OCI-LY3 (cell line): Measurements from ENCODE around the gene CNTFR.
A peak's percentile ranks its signal among the peaks of the same experiment; 100 is the strongest.

ENCODE experiments used
- H2AFZ ChIP-seq: fragments of 200-600, 300-600 bp; shearing (Covaris generic); 2 replicates; pipeline ENCODE4 v1.6.0; 2014; ENCODE audit warnings: antibody characterized with exemption, low read depth, low read length
- H3K27ac ChIP-seq: fragments of 200-600, 300-600 bp; sonication (generic); 2 replicates; pipeline ENCODE4 v1.5.1; 2014; ENCODE audit warnings: mild to moderate bottlenecking, low read length, moderate library complexity, mixed read lengths
- H3K27me3 ChIP-seq: fragments of 200-600, 300-600 bp; sonication (generic); 2 replicates; pipeline ENCODE4 v1.6.1; 2014; ENCODE audit warnings: low read depth, low read length, mixed read lengths
- H3K36me3 ChIP-seq: fragments of 200-600, 300-600 bp; sonication (generic); replicated peaks from 2 replicates; pipeline ENCODE3; 2014; ENCODE audit warnings: low read depth, low read length, mixed read lengths
- H3K4me1 ChIP-seq: fragments of 300-600, 200-600 bp; sonication (generic); 2 replicates; pipeline ENCODE4 v1.6.1; 2014; ENCODE audit warnings: low read length, mixed read lengths
- H3K4me2 ChIP-seq: fragments of 200-600, 300-600 bp; sonication (generic); 2 replicates; pipeline ENCODE4 v1.6.1; 2014; ENCODE audit warnings: low read length, mixed read lengths
- H3K4me3 ChIP-seq: fragments of 300-600, 200-600 bp; sonication (generic); 2 replicates; pipeline ENCODE4 v1.5.1; 2014; ENCODE audit warnings: antibody characterized with exemption, mild to moderate bottlenecking, low read length, moderate library complexity
- H3K79me2 ChIP-seq: fragments of 300-600, 200-600 bp; shearing (Covaris generic); 2 replicates; pipeline ENCODE4 v1.6.1; 2014; ENCODE audit warnings: mild to moderate bottlenecking, low read length, mixed read lengths
- H3K9ac ChIP-seq: fragments of 300-600, 200-600 bp; shearing (Covaris generic); 2 replicates; pipeline ENCODE4 v1.6.0; 2014; ENCODE audit warnings: mild to moderate bottlenecking, low read length, moderate library complexity
- H3K9me3 ChIP-seq: fragments of 200-600, 300-600 bp; shearing (Covaris generic); 2 replicates; pipeline ENCODE4 v1.6.1; 2014; ENCODE audit warnings: low read length, mixed read lengths; ENCODE audit not compliant: insufficient read depth
- H4K20me1 ChIP-seq: fragments of 200-600, 300-600 bp; sonication (generic); 2 replicates; pipeline ENCODE4 v1.6.1; 2016; ENCODE audit warnings: low read length, mixed read lengths; ENCODE audit not compliant: insufficient read depth
- EZH2phosphoT487 ChIP-seq: fragments of 200-600 bp; shearing (Covaris generic); IDR thresholded peaks from 2 replicates; pipeline ENCODE4 v1.6.1; 2018; ENCODE audit warnings: antibody characterized with exemption, mixed run types, low read depth
- TF ChIP-seq, protein P1 (sequence below): fragments of 200-600, 300-600 bp; sonication (generic); IDR thresholded peaks from 2 replicates; pipeline ENCODE4 v1.5.1; 2014; ENCODE audit warnings: antibody characterized with exemption, low read length, low read depth

Gene CNTFR

DNA sequence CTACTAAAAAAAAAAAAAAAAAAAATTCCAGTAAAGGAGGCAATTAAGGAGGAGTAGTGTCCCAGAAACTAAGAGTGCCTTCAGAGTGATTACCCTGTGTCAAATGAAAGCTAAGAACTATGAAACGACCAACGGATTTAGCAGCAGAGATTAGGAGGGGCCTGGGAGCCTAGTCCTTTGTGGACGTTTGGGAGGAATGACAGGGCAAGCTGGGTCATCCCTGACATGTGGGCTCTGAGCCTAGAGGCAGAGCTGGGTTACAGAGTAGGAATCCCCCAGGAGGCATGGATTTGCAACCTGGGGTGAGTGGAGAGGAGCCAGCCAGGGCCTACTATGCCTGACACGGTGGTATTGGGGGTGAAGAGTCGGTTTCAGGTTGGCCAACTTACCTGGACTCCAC is 43.6 kb upstream of the CNTFR start:
- peaks cover 13% of the 10 kb centered on the region for H3K36me3 ChIP-seq
- TF ChIP-seq, protein P1, sequence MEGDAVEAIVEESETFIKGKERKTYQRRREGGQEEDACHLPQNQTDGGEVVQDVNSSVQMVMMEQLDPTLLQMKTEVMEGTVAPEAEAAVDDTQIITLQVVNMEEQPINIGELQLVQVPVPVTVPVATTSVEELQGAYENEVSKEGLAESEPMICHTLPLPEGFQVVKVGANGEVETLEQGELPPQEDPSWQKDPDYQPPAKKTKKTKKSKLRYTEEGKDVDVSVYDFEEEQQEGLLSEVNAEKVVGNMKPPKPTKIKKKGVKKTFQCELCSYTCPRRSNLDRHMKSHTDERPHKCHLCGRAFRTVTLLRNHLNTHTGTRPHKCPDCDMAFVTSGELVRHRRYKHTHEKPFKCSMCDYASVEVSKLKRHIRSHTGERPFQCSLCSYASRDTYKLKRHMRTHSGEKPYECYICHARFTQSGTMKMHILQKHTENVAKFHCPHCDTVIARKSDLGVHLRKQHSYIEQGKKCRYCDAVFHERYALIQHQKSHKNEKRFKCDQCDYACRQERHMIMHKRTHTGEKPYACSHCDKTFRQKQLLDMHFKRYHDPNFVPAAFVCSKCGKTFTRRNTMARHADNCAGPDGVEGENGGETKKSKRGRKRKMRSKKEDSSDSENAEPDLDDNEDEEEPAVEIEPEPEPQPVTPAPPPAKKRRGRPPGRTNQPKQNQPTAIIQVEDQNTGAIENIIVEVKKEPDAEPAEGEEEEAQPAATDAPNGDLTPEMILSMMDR: no peak
- no peak for TF ChIP-seq EZH2phosphoT487
- H3K27ac ChIP-seq: no peak overlapping the region
- no peak overlapping the region for H3K9ac ChIP-seq
- H3K9me3 ChIP-seq: no peaks in the 10 kb centered on the region
- H4K20me1 ChIP-seq: no peaks in the 10 kb centered on the region
- peaks cover 12% of the 10 kb centered on the region; the same call in 1 of the 2 replicates for H3K4me1 ChIP-seq
- H3K4me2 ChIP-seq: no peak overlapping the region
- H2AFZ ChIP-seq: no peak overlapping the region
- H3K79me2 ChIP-seq: peaks cover 28% of the 10 kb centered on the region
- H3K27me3 ChIP-seq: peaks cover 16% of the 10 kb centered on the region
- no peak overlapping the region for H3K4me3 ChIP-seq

DNA sequence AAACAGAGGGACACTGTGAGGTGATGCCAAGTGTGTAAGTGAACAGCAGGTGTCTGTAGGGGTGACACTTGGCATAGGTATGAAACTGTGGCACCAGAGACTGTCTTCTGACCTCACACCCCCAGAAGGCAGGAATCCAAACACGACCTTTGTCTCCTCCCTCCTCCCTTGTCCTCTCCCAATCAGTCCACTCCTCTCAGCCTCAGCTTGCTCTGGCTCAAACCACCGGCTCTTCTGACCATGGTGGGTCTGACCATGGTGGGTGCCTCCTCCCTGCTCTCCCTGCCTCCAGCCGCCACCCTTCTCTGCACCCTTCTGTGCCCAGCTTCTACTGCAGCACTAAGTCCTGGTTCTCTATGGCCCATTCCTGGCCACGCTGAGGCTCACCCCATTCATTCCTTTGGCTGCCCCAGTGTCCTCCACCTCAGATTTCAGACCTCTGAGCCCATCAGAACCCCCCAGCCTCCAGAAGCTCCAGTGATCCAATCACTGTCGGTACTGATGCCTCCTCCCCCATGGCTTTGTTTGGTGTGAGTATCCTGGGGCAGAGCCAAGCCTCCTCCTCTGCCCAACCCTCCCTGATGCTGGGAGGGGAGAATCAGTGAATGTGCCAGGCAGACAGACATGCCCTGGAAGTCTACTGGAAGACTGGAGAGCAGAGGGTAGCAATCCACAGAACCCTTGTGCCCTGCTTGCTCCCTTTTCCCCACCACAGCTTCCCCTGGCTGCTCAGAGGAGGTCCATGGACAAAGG is 41.1 kb upstream of the CNTFR start:
- Histone ChIP-seq H3K9me3 (no peaks in the 10 kb centered on the region), H3K36me3 (peaks cover 9% of the 10 kb centered on the region), H2AFZ (no peak overlapping the region), H3K79me2 (peaks cover 9% of the 10 kb centered on the region), H3K27me3 (peaks cover 42% of the 10 kb centered on the region), H4K20me1 (no peaks in the 10 kb centered on the region), H3K27ac (no peak overlapping the region), H3K4me1 (peaks cover 7% of the 10 kb centered on the region; the same call in 1 of the 2 replicates), H3K4me2 (no peak overlapping the region), H3K9ac (no peak overlapping the region), H3K4me3 (no peak overlapping the region)
- TF ChIP-seq, protein P1: no peak
- TF ChIP-seq EZH2phosphoT487: no peak

DNA sequence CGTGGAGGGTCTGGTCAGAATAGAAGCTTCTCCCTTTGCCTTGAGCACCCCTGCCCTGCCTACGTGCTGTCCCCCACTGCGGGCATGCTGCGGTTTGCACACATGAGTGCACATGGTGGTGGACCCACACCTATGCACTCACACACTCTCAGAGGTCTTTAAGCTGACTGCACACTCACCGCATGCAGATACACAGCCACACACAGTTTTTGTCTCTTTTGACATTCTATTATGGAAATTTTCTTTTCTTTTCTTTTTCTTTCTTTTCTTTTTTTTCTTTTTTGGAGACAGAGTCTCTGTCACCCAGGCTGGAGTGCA is 39.9 kb upstream of the CNTFR start:
- Histone ChIP-seq H3K27me3 (peaks cover 42% of the 10 kb centered on the region), H3K4me1 (peaks cover 7% of the 10 kb centered on the region; the same call in 1 of the 2 replicates), H3K27ac (no peak overlapping the region), H2AFZ (no peak overlapping the region), H3K36me3 (no peaks in the 10 kb centered on the region), H3K4me3 (peak overlapping the region; percentile 71), H4K20me1 (no peaks in the 10 kb centered on the region), H3K9me3 (no peaks in the 10 kb centered on the region), H3K79me2 (no peaks in the 10 kb centered on the region), H3K9ac (no peak overlapping the region), H3K4me2 (peak overlapping the region; percentile 71)
- TF ChIP-seq, protein P1: no peak
- TF ChIP-seq EZH2phosphoT487: no peak

DNA sequence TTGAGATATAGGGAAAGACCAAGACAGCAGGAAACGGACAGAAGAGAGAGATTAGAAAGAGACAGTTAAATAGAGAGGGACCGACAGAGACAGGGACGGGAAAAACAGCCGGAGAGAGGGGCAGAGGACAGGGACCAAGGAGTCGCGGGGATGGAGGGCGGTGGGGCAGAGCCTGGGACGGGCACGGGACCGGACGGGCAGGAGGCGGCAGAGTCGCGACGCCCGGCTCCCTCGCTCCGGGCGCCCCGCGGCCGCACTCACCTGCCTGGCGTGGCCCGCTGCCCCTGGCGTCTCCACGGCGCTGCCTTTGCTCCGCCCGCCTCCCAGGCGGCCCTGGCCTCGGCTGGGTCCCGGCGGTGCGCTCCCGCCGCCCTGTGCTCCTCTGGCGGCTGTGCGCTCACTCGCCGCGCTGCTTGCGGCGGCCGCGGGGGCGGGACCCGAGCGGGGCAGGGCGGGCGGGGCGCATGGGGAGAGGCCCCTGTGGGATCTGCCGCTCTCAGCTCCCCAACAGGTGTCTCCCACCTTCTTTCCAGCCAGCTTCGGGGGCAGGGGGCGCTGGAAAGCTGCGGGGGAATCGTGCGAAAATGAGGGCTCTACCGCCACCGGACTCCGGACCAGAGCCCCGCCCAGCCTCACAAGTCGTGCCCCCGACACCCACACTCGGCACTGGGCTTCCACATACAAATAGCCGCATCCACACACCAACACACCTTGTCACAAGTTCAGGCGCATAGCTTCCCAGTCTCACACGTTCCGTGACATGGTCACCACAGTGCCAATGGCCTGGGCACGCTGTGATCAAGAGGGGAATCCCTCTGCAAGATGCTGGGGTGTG is 39.3 kb upstream of the CNTFR start, which contains the start of gene ARID3C:
Gene ARID3C (minus strand): TSS at position 411 of the 835 bp plus-strand sequence. CDS start 1,052 bp downstream, outside the sequence.
- Histone ChIP-seq H3K4me1 (peaks cover 7% of the 10 kb centered on the region; the same call in 1 of the 2 replicates), H3K36me3 (no peaks in the 10 kb centered on the region), H3K27me3 (peaks cover 42% of the 10 kb centered on the region), H2AFZ (no peak within 1 kb of the TSS), H3K9ac (no peak within 1 kb of the TSS), H3K4me2 (peak within 1 kb of the TSS; percentile 71), H3K4me3 (peak within 1 kb of the TSS; percentile 71), H3K9me3 (no peaks in the 10 kb centered on the region), H3K27ac (no peak within 1 kb of the TSS), H3K79me2 (no peaks in the 10 kb centered on the region), H4K20me1 (no peaks in the 10 kb centered on the region)
- no peak for TF ChIP-seq EZH2phosphoT487
